Adipose tissue (tissue), 3 donors: ENCODE measurements around the gene ADGRB2. TPM values are rescaled to one million over a fixed set of nuclear protein-coding genes. Genes with fewer than 3 reads are reported as not detected.

Source experiments
- H3K27ac ChIP-seq: one replicate; pipeline ENCODE4 v1.5.1; 2013; ENCODE audit warnings: low read depth, low read length
- WGBS, 3 donors: extraction: QIAGEN DNeasy Blood & Tissue Kit; methylation state at CpG; one replicate each; pipeline ENCODE4 v1.1.7; 2013; 5-methylcytosine and 5-hydroxymethylcytosine counted together
- polyA plus RNA-seq, 3 donors: library from polyadenylated mRNA; stranded (reverse); fragments of 200-250 nt; gene quantifications; one replicate each; pipeline ENCODE4 v1.2.3, GENCODE V29; 2013
- donor health status: healthy with polysubstance abuse.
- donor health status: Bipolar disorder and iron deficiency.
- donor health status: healthy.

Gene ADGRB2
- polyA plus RNA-seq, 3 donors, result 0.21 to 5.0 (median 1.2) TPM

GRCh38 chr1:31700468-31701090, 63.6 kb downstream of the ADGRB2 start:
- H3K27ac ChIP-seq, result no peak overlapping the region
- 60 to 74% (median 62%) methylated on average over 7 of the region's 7 CpGs for WGBS, 3 donors

GRCh38 chr1:31699341-31699891, 64.7 kb downstream of the ADGRB2 start:
- no peak overlapping the region for H3K27ac ChIP-seq
- WGBS, 3 donors, result 65 to 85% (median 75%) methylated on average over 10 of the region's 10 CpGs

GRCh38 chr1:31697369-31697984, 66.7 kb downstream of the ADGRB2 start:
- WGBS, 3 donors, result 80 to 86% (median 85%) methylated on average over 12 of the region's 12 CpGs
- no peak overlapping the region for H3K27ac ChIP-seq

GRCh38 chr1:31696242-31696641, 67.9 kb downstream of the ADGRB2 start:
- 81 to 90% (median 88%) methylated on average over 4 of the region's 4 CpGs for WGBS, 3 donors
- H3K27ac ChIP-seq, result no peak overlapping the region

- 85 to 89% (median 87%) methylated on average over 5 of the region's 5 CpGs for WGBS, 3 donors
- H3K27ac ChIP-seq, result no peak overlapping the region
Measured at GRCh38 chr1:31695327-31695726, 68.8 kb downstream of the ADGRB2 start.

- 76 to 93% (median 92%) methylated on average over 8 of the region's 8 CpGs for WGBS, 3 donors
- no peak overlapping the region for H3K27ac ChIP-seq
Measured at GRCh38 chr1:31694964-31695313, 69.2 kb downstream of the ADGRB2 start.

GRCh38 chr1:31694069-31694963, 69.8 kb downstream of the ADGRB2 start:
- 78 to 90% (median 87%) methylated on average over 12 of the region's 12 CpGs for WGBS, 3 donors
- H3K27ac ChIP-seq, result no peak overlapping the region

GRCh38 chr1:31693231-31693630, 70.9 kb downstream of the ADGRB2 start:
- H3K27ac ChIP-seq, result no peak overlapping the region
- 79 to 89% (median 84%) methylated on average over 10 of the region's 10 CpGs for WGBS, 3 donors

GRCh38 chr1:31691951-31692350, 72.2 kb downstream of the ADGRB2 start:
- H3K27ac ChIP-seq, result no peak overlapping the region
- 81 to 90% (median 87%) methylated on average over 11 of the region's 11 CpGs for WGBS, 3 donors

GRCh38 chr1:31691446-31691845, 72.7 kb downstream of the ADGRB2 start:
- 83 to 93% (median 88%) methylated on average over 2 to 4 of the region's 4 CpGs for WGBS, 3 donors
- H3K27ac ChIP-seq, result no peak overlapping the region

GRCh38 chr1:31690921-31691320, 73.2 kb downstream of the ADGRB2 start:
- WGBS, 3 donors, result 88 to 93% (median 91%) methylated on average over 10 of the region's 10 CpGs

GRCh38 chr1:31689854-31690253, 74.3 kb downstream of the ADGRB2 start:
- WGBS, 3 donors, result 75 to 85% (median 77%) methylated on average over 6 of the region's 6 CpGs
- no peak overlapping the region for H3K27ac ChIP-seq

More at GRCh38 chr1:31690921-31691320, 73.2 kb downstream of the ADGRB2 start:
- H3K27ac ChIP-seq, result no peak overlapping the region

GRCh38 chr1:31689379-31689778, 74.8 kb downstream of the ADGRB2 start:
- WGBS, 3 donors, result 53 to 80% (median 68%) methylated on average over 2 of the region's 2 CpGs
- H3K27ac ChIP-seq, result no peak overlapping the region

- no peak overlapping the region for H3K27ac ChIP-seq
- WGBS, 3 donors, result 51 to 76% (median 66%) methylated on average over 8 of the region's 8 CpGs
Measured at GRCh38 chr1:31688233-31688918, 75.8 kb downstream of the ADGRB2 start.

GRCh38 chr1:31687601-31688000, 76.5 kb downstream of the ADGRB2 start:
- H3K27ac ChIP-seq, result no peak overlapping the region
- WGBS, 3 donors, result 71 to 85% (median 84%) methylated on average over 8 of the region's 8 CpGs

GRCh38 chr1:31685795-31686194, 78.3 kb downstream of the ADGRB2 start:
- H3K27ac ChIP-seq, result no peak overlapping the region
- WGBS, 3 donors, result 77 to 91% (median 88%) methylated on average over 8 of the region's 8 CpGs

GRCh38 chr1:31683997-31684396, 80.1 kb downstream of the ADGRB2 start:
- 50 to 85% (median 78%) methylated on average over 11 of the region's 11 CpGs for WGBS, 3 donors

GRCh38 chr1:31681415-31681814, 82.7 kb downstream of the ADGRB2 start:
- H3K27ac ChIP-seq, result no peak overlapping the region
- WGBS, 3 donors, result 60 to 73% (median 62%) methylated on average over 9 of the region's 9 CpGs

More at GRCh38 chr1:31683997-31684396, 80.1 kb downstream of the ADGRB2 start:
- no peak overlapping the region for H3K27ac ChIP-seq
